ENCODE data around the gene SEC14L1. TPM values are rescaled to one million over a fixed set of nuclear protein-coding genes. Genes with fewer than 3 reads are reported as not detected.
A peak's percentile ranks its signal among the peaks of the same experiment; 100 is the strongest.
"Not testable (repeated sequence)": the region's sequence is repeated elsewhere in the genome, so short reads cannot be mapped to it uniquely, and the experiment has no call there.

Gene SEC14L1
- total RNA-seq, 4 donors from 2014 or later, result 51.1 to 113 (median 81.7) TPM

DNA sequence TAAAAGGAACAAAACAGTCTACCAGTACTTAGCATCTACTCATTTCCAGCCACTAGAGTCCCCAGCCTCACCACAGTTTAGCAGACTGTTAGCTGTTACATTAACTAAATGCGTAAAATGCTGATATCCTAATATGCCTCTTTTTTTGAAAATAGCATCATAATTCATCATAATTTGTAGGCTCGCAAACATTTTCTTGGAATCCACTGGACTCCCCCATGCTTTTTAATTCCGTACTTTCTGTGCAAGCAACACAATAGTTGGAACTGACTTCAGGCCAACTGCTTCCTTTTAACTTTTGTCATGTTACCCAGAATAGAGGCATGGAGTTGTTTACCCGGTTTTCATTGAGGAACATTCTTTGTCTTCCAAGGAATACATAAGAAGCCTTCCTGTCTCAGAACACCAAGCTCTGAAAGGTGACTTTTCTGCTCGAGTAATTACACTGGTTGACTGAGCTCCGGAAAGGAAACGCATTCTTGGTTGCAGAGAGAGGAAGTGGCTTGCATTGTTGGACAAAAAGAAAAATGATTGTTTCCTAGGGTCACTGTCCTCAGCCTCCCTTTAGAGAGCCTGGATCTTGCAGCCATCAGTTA lies 30.9 kb upstream of the SEC14L1 start:
- Histone ChIP-seq H3K4me1 (peaks cover 0 to 38% (median 27%) of the 10 kb centered on the region in 4 donors), H3K9me3 (no peaks in the 10 kb centered on the region), H3K36me3 (no peaks in the 10 kb centered on the region), H3K4me3 (no peak overlapping the region), H3K27ac (peak overlapping the region; percentile 73 to 94 (median 84)), H3K27me3 (no peaks in the 10 kb centered on the region)
- TF ChIP-seq, protein P1, sequence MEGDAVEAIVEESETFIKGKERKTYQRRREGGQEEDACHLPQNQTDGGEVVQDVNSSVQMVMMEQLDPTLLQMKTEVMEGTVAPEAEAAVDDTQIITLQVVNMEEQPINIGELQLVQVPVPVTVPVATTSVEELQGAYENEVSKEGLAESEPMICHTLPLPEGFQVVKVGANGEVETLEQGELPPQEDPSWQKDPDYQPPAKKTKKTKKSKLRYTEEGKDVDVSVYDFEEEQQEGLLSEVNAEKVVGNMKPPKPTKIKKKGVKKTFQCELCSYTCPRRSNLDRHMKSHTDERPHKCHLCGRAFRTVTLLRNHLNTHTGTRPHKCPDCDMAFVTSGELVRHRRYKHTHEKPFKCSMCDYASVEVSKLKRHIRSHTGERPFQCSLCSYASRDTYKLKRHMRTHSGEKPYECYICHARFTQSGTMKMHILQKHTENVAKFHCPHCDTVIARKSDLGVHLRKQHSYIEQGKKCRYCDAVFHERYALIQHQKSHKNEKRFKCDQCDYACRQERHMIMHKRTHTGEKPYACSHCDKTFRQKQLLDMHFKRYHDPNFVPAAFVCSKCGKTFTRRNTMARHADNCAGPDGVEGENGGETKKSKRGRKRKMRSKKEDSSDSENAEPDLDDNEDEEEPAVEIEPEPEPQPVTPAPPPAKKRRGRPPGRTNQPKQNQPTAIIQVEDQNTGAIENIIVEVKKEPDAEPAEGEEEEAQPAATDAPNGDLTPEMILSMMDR (IDR thresholded peaks at IDR 0.05), result peak in 3 of 5 experiments; percentile 6 to 26 (median 25)
- TF ChIP-seq EP300 (IDR thresholded peaks at IDR 0.05) (peak; percentile 95 to 99), POLR2A (IDR thresholded peaks at IDR 0.05) (no peak)
- 11 to 17% methylated on average over 7 of the region's 7 CpGs for WGBS, 2 donors
- DNase-seq (ENCODE audit: low spot score in 2 of 2), result no peak

DNA sequence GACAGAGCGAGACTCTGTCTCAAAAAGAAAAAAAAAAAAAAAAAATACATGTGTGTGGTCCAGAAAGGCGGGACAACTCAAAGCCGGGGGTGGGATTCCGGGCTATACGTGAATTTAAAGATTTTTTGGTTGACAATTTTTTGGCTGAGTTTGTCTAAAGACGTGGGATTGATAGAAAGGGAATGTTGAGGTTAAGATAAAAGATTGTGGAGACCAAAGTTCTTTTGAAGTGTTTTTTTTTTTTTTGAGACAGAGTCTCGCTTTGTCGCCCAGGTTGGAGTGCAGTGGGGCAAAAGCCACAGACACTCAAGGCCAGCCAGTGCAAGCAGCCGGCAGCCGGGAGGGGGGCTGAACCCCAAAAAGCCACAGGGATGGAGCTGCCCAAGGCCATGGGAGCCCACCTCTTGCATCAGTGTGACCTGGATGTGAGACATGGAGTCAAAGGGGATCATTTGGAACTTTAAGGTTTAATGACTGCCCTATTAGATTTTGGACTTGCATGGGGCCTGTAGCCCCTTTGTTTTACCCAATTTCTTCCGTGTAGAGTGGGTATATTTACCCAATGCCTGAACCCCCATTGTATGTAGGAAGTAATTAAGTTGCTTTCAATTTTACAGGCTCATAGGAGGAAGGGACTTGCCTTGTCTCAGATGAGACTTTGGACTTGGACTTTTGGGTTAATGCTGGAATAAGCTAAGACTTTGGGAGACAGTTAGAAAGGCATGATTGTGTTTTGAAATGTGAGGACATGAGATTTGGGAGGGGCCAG lies 29.4 kb upstream of the SEC14L1 start:
- WGBS, 2 donors, result 89 to 93% methylated on average over 11 of the region's 11 CpGs
- H3K4me1 ChIP-seq, result peaks cover 0 to 53% (median 35%) of the 10 kb centered on the region in 4 donors

DNA sequence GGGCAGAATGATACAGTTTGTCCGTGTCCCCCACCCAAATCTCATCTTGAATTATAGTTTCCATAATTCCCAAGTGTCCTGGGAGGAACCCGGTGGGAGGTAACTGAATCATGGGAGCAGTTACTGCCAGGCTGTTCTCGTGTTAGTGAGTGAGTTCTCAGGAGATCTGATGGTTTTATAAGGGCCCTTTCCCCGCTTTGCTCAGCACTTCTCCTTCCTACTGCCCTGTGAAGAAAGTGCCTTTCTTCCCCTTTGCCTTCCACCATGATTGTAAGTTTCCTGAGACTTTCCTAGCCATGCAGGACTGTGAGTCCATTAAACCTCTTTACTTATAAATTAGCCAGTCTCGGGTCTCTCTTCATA lies 28.9 kb upstream of the SEC14L1 start:
- peak overlapping the region; percentile 6 to 94 (median 74) for H3K27ac ChIP-seq
- TF ChIP-seq EP300 (IDR thresholded peaks at IDR 0.05) (peak in 1 of 2 donors; percentile 28), POLR2A (IDR thresholded peaks at IDR 0.05) (no peak)
- TF ChIP-seq, protein P1 (IDR thresholded peaks at IDR 0.05), result no peak
- 65 to 66% methylated on average over 5 of the region's 5 CpGs for WGBS, 2 donors
- H3K27me3 ChIP-seq, result no peaks in the 10 kb centered on the region
- no peaks in the 10 kb centered on the region for H3K9me3 ChIP-seq
- no peak for DNase-seq (ENCODE audit: low spot score in 2 of 2)
- no peaks in the 10 kb centered on the region for H3K36me3 ChIP-seq
- no peak overlapping the region for H3K4me3 ChIP-seq
- peaks cover 0 to 58% (median 37%) of the 10 kb centered on the region in 4 donors for H3K4me1 ChIP-seq

More for the DNA sequence above, 29.4 kb upstream of the SEC14L1 start:
- not testable (repeated sequence) for DNase-seq (ENCODE audit: low spot score in 2 of 2); H3K9me3 ChIP-seq; H3K27me3 ChIP-seq; H3K4me3 ChIP-seq; H3K36me3 ChIP-seq
- H3K27ac ChIP-seq, result peak overlapping the region; percentile 6 to 94 (median 81)

DNA sequence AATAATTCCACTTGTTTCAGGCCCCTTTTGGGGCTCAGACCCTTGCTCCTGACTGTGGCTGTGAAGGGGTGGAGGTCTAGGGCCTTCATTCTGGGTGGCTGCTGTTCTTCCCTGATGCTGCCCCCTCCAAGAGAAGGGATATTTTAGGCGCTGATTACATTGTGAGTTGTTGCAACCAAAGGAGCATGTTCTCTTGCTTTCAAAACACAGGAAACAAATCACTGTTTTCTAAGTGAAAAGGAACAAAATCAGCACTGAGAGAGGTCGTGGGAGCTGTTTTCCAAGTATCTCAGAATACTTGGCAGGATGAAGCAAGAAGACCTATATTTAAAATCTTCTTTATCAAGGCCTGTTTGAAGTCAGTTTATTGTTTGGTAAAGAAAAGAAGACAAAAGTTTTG lies 25.3 kb upstream of the SEC14L1 start:
- Histone ChIP-seq H3K9me3 (no peaks in the 10 kb centered on the region), H3K27me3 (no peaks in the 10 kb centered on the region), H3K4me3 (no peak overlapping the region), H3K27ac (peak overlapping the region; percentile 11 to 89 (median 70)), H3K36me3 (no peaks in the 10 kb centered on the region), H3K4me1 (peaks cover 0 to 54% (median 29%) of the 10 kb centered on the region in 4 donors)
- WGBS, 2 donors, result 30 to 37% methylated on average over 2 of the region's 2 CpGs
- TF ChIP-seq EP300 (IDR thresholded peaks at IDR 0.05) (peak; percentile 21 to 65), POLR2A (IDR thresholded peaks at IDR 0.05) (no peak)
- TF ChIP-seq, protein P1 (IDR thresholded peaks at IDR 0.05), result no peak
- no peak for DNase-seq (ENCODE audit: low spot score in 2 of 2)

DNA sequence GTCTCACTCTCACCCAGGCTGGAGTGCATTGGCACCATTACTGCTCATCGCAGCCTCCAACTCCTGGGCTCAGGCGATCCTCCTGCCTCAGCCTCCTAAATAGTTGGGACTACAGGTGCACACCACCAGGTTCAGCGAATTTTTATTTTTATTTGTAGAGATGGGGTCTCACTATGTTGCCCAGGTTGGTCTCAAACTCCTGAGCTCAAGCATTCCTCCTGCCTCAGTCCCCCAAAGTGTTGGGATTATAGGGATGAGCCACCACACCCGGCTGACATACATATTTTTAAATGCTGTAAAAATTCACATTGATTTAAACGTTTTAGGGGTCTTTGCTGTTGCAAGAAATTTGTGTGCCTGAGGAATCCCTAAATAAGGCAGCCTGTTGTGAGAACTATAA lies 24.8 kb upstream of the SEC14L1 start:
- 73 to 77% methylated on average over 5 of the region's 5 CpGs for WGBS, 2 donors
- H3K4me3 ChIP-seq, result no peak overlapping the region
- TF ChIP-seq, protein P1 (IDR thresholded peaks at IDR 0.05), result no peak
- TF ChIP-seq POLR2A (IDR thresholded peaks at IDR 0.05), result no peak
- no peak for TF ChIP-seq EP300 (IDR thresholded peaks at IDR 0.05)
- no peaks in the 10 kb centered on the region for H3K9me3 ChIP-seq
- H3K4me1 ChIP-seq, result peaks cover 0 to 51% (median 27%) of the 10 kb centered on the region in 4 donors
- no peak for DNase-seq (ENCODE audit: low spot score in 2 of 2)
- no peaks in the 10 kb centered on the region for H3K27me3 ChIP-seq
- H3K36me3 ChIP-seq, result no peaks in the 10 kb centered on the region
- peak overlapping the region; percentile 11 to 89 (median 70) for H3K27ac ChIP-seq
